GM12878 (cell line): Measurements from ENCODE around the gene GATA3. TPM values are rescaled to one million over a fixed set of nuclear protein-coding genes. Genes with fewer than 3 reads are reported as not detected.
A peak's percentile ranks its signal among the peaks of the same experiment; 100 is the strongest.

Experiments used
- ATAC-seq: fragments of 200-7000 bp; cut with Tn5 transposase; 3 replicates; pipeline ENCODE4 v1.9.1; 2020; ENCODE audit warnings: mild to moderate bottlenecking, moderate library complexity
- BruUV-seq: library from RNA; stranded (reverse); fragments of 400-500 nt; replicated peaks from 2 replicates; lab custom pipeline; 2021; lab: Mats Ljungman, UMichigan
- CTCF ChIA-PET: fragments of 300-600 bp; sonication (Branson Sonifier 250); formaldehyde crosslinking; extraction: SDS; loops from one replicate; lab custom pipeline; 2021; ENCODE audit warnings: inconsistent platforms; lab: Yijun Ruan, JAX
- POLR2A ChIA-PET: fragments of 350-600 bp; formaldehyde crosslinking; extraction: SDS; loops from one replicate; lab custom pipeline; 2021; ENCODE audit warnings: inconsistent platforms; lab: Charles Lee
- RAD21 ChIA-PET: fragments of 300-600 bp; sonication (Branson Sonifier 250); formaldehyde crosslinking; loops from one replicate; lab custom pipeline; 2023; ENCODE audit warnings: antibody characterized with exemption; ENCODE audit not compliant: unreplicated experiment; lab: Charles Lee
- SMC1A ChIA-PET: fragments of 300-600 bp; sonication (Branson Sonifier 250); formaldehyde crosslinking; loops from one replicate; lab custom pipeline; 2023; ENCODE audit not compliant: unreplicated experiment, uncharacterized antibody; lab: Charles Lee
- DNase-seq: peaks from one replicate; pipeline ENCODE4 v3.0.0-alpha.2; 2011; ENCODE audit warnings: low read depth, low spot score
- FAIRE-seq: peaks from 3 replicates; lab custom pipeline; 2011; peaks lifted over from hg19 to GRCh38; lab: Jason Lieb, UNC
- H2AFZ ChIP-seq: 2 replicates; pipeline ENCODE4 v1.6.0; 2011; ENCODE audit warnings: low read depth, low read length, control low read depth; ENCODE audit not compliant: control insufficient read depth
- H3K27ac ChIP-seq: 2 replicates; pipeline ENCODE4 v1.5.1; 2011; ENCODE audit warnings: control low read depth; ENCODE audit not compliant: control insufficient read depth, insufficient read depth
- H3K27me3 ChIP-seq, 2 experiments: replicated peaks in 1 of 2; 2 replicates each; pipeline versions ENCODE4 v1.6.0 to v1.6.1; 2011; ENCODE audit warnings: low read length in 1 of 2; ENCODE audit not compliant: control insufficient read depth in 2 of 2, insufficient read depth in 2 of 2
- H3K36me3 ChIP-seq, 2 experiments: 2 replicates each; pipeline ENCODE4 v1.5.1; 2011; ENCODE audit warnings: low read length in 1 of 2; ENCODE audit not compliant: control insufficient read depth in 2 of 2, insufficient read depth in 2 of 2
- H3K4me1 ChIP-seq: 2 replicates; pipeline ENCODE4 v1.6.1; 2011; ENCODE audit warnings: mild to moderate bottlenecking, low read length, moderate library complexity, mixed read lengths; ENCODE audit not compliant: control insufficient read depth, insufficient read depth
- H3K4me2 ChIP-seq: 2 replicates; pipeline ENCODE4 v1.6.0; 2011; ENCODE audit warnings: control low read depth; ENCODE audit not compliant: control insufficient read depth, insufficient read depth
- H3K4me3 ChIP-seq: fragments of 200-600 bp; sonication (generic); 2 replicates; pipeline ENCODE4 v1.5.1; 2016
- H3K79me2 ChIP-seq: 2 replicates; pipeline ENCODE4 v1.6.0; 2011; ENCODE audit warnings: low read length; ENCODE audit not compliant: control insufficient read depth, insufficient read depth
- H3K9ac ChIP-seq: 2 replicates; pipeline ENCODE4 v1.8.0; 2011; ENCODE audit warnings: low read length, control low read depth, mixed read lengths; ENCODE audit not compliant: control insufficient read depth, insufficient read depth
- H3K9me3 ChIP-seq: replicated peaks from 3 replicates; pipeline ENCODE4 v1.5.1; 2011; ENCODE audit warnings: mild to moderate bottlenecking, low read length; ENCODE audit not compliant: control insufficient read depth, insufficient read depth
- H4K20me1 ChIP-seq: 2 replicates; pipeline ENCODE4 v1.6.0; 2011; ENCODE audit not compliant: control insufficient read depth, insufficient read depth
- DPF2 ChIP-seq: fragments of 450-650 bp; IDR thresholded peaks from 2 replicates; pipeline ENCODE4 v1.6.1; 2017; ENCODE audit warnings: mild to moderate bottlenecking
- EZH2 ChIP-seq: IDR thresholded peaks from 2 replicates; pipeline ENCODE4 v1.6.1; 2012; ENCODE audit warnings: low read depth, mild to moderate bottlenecking, control low read depth, inconsistent platforms, low read length, borderline replicate concordance; ENCODE audit not compliant: control insufficient read depth
- MTA2 ChIP-seq: fragments of 450-650 bp; IDR thresholded peaks from 2 replicates; pipeline ENCODE4 v1.6.1; 2016; ENCODE audit warnings: low read depth, mild to moderate bottlenecking, moderate library complexity
- NR2C2 ChIP-seq: IDR thresholded peaks from 2 replicates; pipeline ENCODE4 v1.6.1; 2011; ENCODE audit warnings: borderline replicate concordance, low read depth; ENCODE audit not compliant: control insufficient read depth, insufficient read length
- RFX5 ChIP-seq: IDR thresholded peaks from 2 replicates; pipeline ENCODE4 v1.6.1; 2011; ENCODE audit warnings: low read depth, low read length, improper control_type of control experiment
- RUNX3 ChIP-seq: IDR thresholded peaks from 2 replicates; pipeline ENCODE4 v1.6.1; 2012; ENCODE audit warnings: low read length, inconsistent platforms
- YY1 ChIP-seq: IDR thresholded peaks from 2 replicates; pipeline ENCODE4 v1.6.1; 2011; ENCODE audit warnings: low read depth, mild to moderate bottlenecking, low read length
- ZBED1 ChIP-seq: IDR thresholded peaks from 2 replicates; pipeline ENCODE4 v1.6.1; 2016; ENCODE audit warnings: borderline replicate concordance
- ZNF207 ChIP-seq: fragments of 450-650 bp; IDR thresholded peaks from 2 replicates; pipeline ENCODE4 v1.6.1; 2014; ENCODE audit warnings: antibody characterized with exemption, mild to moderate bottlenecking, borderline replicate concordance
- ZNF384 ChIP-seq: IDR thresholded peaks from 2 replicates; pipeline ENCODE4 v1.6.1; 2012; ENCODE audit warnings: low read depth, mild to moderate bottlenecking, low read length, improper control_type of control experiment, borderline replicate concordance
- WGBS: methylation state at CpG from one replicate; pipeline ENCODE4 v1.1.6; 2016; ENCODE audit warnings: low lambda C conversion rate; ENCODE audit not compliant: insufficient replicate concordance, insufficient coverage; ENCODE audit errors: missing lambda C conversion rate; 5-methylcytosine and 5-hydroxymethylcytosine counted together
- in situ Hi-C: fragments of 300-500 bp; cut with MboI; formaldehyde crosslinking; loops from 9 replicates; pipeline ENCODE4 v1.14.3; 2018; ENCODE audit warnings: mixed read lengths
- intact Hi-C: fragments of 100-400 bp; cut with micrococcal nuclease; formaldehyde crosslinking; loops from one replicate; pipeline ENCODE4 v1.14.2; 2022; ENCODE audit not compliant: unreplicated experiment
- polyA plus RNA-seq, 11 experiments: library from polyadenylated mRNA; depleted of rRNA in 4 of 11; unstranded in 6 of 11; stranded (reverse) in 5 of 11; fragments of >200 nt; fragmentation: Nextera tagmentation in 4 of 11; fragmentation: Illumina TruSeq in 1 of 11; extraction: Ambion mirVana in 4 of 11; extraction: Trizol in 1 of 11; gene quantifications; 1 replicate in 1 of 11; 2 replicates in 10 of 11; pipeline versions ENCODE4 v1.2.1 to v1.2.3, GENCODE V29; 2011 to 2016; ENCODE audit warnings: inconsistent platforms in 2 of 11, missing spikeins in 2 of 11, low read depth in 1 of 11
- total RNA-seq, 4 experiments: library from RNA; depleted of rRNA in 3 of 4; stranded (reverse); fragments of >200 nt in 3 of 4; fragmentation: Illumina TruSeq in 1 of 4; extraction: Trizol in 1 of 4; gene quantifications; 2 replicates each; pipeline versions ENCODE4 v1.2.1 to v1.2.3, GENCODE V29; 2013 to 2021
- TF ChIP-seq, protein P1 (sequence below): IDR thresholded peaks from 2 replicates; pipeline ENCODE4 v1.6.1; 2012; ENCODE audit warnings: improper control_type of control experiment, low read depth, low read length; ENCODE audit not compliant: insufficient replicate concordance
- TF ChIP-seq, protein P2 (sequence below): fragments of 450-650 bp; formaldehyde crosslinking; IDR thresholded peaks from 2 replicates; pipeline ENCODE4 v1.5.0; 2022; ENCODE audit warnings: mild to moderate bottlenecking, missing genetic modification characterization

The GATA3 gene
- total and polyA plus RNA-seq, 10 of the 15 experiments (the other 5 are each of a cell fraction or from before 2014, with no cell fraction given) = 0.08 to 0.80 (median 0.29) TPM

DNA sequence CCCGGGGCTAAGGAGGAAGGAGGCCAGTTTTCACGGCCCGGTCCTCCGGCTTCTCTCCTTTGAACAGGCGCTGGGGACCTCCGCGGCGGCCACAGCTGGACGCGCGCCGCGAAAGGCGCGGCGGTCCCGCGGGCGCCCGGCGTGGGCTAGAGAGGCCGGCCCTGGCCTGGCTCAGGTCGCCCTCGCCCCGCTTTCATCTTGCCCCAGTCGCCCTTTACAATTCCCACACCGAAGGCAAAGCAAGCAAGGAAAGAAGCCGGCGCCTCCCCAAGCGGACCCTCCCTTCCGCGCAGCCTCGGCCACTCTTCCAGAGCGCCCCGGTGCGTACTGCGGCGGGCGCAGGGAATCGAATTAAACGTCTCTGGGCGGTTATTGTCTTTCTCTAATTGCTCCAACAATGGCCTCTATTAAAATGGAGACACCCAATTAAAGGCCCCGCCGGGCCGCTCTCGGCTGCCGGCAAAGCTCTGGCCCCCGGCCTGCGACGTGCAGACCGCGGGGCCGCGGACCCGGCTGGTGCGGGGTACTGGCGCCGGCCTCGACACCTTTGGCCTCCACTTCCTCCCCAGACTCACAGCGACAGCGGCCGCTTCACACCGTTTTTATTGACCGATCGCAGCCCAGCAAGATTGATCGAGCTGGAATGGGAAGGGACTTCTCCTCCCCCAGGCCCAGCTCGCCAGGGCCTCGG, 4.5 kb upstream of the GATA3 start:
- FAIRE-seq (no peak), ATAC-seq (no peak), DNase-seq (no peak)
- RAD21 ChIA-PET = no interaction called here
- peaks cover 11% of the 10 kb centered on the region for H3K4me1 ChIP-seq
- H3K4me2 ChIP-seq = peak overlapping the region; percentile 50
- no peaks in the 10 kb centered on the region for H3K79me2 ChIP-seq
- H3K4me3 ChIP-seq = no peak overlapping the region; the same call in 1 of the 2 replicates
- BruUV-seq = no TSS peak
- no peaks in the 10 kb centered on the region for H3K9me3 ChIP-seq
- intact Hi-C loops (loop anchor here (5.0 to 10.0 kb wide), 4 partner anchors 178 to 1255 kb away; no protein-coding TSS in a partner anchor), in situ Hi-C loops (loop anchor here (25.0 kb wide), 1 partner anchor 1162 kb away; no protein-coding TSS in a partner anchor)
- TF ChIP-seq DPF2 = no peak
- TF ChIP-seq, protein P1, sequence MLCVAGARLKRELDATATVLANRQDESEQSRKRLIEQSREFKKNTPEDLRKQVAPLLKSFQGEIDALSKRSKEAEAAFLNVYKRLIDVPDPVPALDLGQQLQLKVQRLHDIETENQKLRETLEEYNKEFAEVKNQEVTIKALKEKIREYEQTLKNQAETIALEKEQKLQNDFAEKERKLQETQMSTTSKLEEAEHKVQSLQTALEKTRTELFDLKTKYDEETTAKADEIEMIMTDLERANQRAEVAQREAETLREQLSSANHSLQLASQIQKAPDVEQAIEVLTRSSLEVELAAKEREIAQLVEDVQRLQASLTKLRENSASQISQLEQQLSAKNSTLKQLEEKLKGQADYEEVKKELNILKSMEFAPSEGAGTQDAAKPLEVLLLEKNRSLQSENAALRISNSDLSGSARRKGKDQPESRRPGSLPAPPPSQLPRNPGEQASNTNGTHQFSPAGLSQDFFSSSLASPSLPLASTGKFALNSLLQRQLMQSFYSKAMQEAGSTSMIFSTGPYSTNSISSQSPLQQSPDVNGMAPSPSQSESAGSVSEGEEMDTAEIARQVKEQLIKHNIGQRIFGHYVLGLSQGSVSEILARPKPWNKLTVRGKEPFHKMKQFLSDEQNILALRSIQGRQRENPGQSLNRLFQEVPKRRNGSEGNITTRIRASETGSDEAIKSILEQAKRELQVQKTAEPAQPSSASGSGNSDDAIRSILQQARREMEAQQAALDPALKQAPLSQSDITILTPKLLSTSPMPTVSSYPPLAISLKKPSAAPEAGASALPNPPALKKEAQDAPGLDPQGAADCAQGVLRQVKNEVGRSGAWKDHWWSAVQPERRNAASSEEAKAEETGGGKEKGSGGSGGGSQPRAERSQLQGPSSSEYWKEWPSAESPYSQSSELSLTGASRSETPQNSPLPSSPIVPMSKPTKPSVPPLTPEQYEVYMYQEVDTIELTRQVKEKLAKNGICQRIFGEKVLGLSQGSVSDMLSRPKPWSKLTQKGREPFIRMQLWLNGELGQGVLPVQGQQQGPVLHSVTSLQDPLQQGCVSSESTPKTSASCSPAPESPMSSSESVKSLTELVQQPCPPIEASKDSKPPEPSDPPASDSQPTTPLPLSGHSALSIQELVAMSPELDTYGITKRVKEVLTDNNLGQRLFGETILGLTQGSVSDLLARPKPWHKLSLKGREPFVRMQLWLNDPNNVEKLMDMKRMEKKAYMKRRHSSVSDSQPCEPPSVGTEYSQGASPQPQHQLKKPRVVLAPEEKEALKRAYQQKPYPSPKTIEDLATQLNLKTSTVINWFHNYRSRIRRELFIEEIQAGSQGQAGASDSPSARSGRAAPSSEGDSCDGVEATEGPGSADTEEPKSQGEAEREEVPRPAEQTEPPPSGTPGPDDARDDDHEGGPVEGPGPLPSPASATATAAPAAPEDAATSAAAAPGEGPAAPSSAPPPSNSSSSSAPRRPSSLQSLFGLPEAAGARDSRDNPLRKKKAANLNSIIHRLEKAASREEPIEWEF = no peak
- no peak for TF ChIP-seq ZNF384
- TF ChIP-seq RUNX3 = no peak
- TF ChIP-seq NR2C2 = no peak
- TF ChIP-seq, protein P2, sequence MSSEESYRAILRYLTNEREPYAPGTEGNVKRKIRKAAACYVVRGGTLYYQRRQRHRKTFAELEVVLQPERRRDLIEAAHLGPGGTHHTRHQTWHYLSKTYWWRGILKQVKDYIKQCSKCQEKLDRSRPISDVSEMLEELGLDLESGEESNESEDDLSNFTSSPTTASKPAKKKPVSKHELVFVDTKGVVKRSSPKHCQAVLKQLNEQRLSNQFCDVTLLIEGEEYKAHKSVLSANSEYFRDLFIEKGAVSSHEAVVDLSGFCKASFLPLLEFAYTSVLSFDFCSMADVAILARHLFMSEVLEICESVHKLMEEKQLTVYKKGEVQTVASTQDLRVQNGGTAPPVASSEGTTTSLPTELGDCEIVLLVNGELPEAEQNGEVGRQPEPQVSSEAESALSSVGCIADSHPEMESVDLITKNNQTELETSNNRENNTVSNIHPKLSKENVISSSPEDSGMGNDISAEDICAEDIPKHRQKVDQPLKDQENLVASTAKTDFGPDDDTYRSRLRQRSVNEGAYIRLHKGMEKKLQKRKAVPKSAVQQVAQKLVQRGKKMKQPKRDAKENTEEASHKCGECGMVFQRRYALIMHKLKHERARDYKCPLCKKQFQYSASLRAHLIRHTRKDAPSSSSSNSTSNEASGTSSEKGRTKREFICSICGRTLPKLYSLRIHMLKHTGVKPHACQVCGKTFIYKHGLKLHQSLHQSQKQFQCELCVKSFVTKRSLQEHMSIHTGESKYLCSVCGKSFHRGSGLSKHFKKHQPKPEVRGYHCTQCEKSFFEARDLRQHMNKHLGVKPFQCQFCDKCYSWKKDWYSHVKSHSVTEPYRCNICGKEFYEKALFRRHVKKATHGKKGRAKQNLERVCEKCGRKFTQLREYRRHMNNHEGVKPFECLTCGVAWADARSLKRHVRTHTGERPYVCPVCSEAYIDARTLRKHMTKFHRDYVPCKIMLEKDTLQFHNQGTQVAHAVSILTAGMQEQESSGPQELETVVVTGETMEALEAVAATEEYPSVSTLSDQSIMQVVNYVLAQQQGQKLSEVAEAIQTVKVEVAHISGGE = no peak
- no peak for TF ChIP-seq RFX5
- TF ChIP-seq YY1 = no peak
- TF ChIP-seq ZNF207 = no peak
- no peak for TF ChIP-seq MTA2
- no peak for TF ChIP-seq EZH2
- no peak for TF ChIP-seq ZBED1
- H3K27ac ChIP-seq = no peak overlapping the region
- SMC1A ChIA-PET = interaction anchor here (1.3 kb wide), 1 partner anchor 11 kb away, joined by 4 read pairs; no protein-coding TSS in a partner anchor
- WGBS = 68% methylated on average over 67 of the region's 68 CpGs
- H2AFZ ChIP-seq = no peak overlapping the region
- CTCF ChIA-PET = no interaction called here
- H4K20me1 ChIP-seq = no peaks in the 10 kb centered on the region
- peaks cover 23 to 32% of the 10 kb centered on the region in 2 experiments for H3K27me3 ChIP-seq
- POLR2A ChIA-PET = no interaction called here
- H3K36me3 ChIP-seq = no peaks in the 10 kb centered on the region
- no peak overlapping the region for H3K9ac ChIP-seq
